Measurements from ENCODE around the gene EME1. TPM values are rescaled to one million over a fixed set of nuclear protein-coding genes. Genes with fewer than 3 reads are reported as not detected.

EME1 gene
- total and polyA plus RNA-seq, 2 experiments from 2014 or later: 14.4 to 15.9 TPM

DNA sequence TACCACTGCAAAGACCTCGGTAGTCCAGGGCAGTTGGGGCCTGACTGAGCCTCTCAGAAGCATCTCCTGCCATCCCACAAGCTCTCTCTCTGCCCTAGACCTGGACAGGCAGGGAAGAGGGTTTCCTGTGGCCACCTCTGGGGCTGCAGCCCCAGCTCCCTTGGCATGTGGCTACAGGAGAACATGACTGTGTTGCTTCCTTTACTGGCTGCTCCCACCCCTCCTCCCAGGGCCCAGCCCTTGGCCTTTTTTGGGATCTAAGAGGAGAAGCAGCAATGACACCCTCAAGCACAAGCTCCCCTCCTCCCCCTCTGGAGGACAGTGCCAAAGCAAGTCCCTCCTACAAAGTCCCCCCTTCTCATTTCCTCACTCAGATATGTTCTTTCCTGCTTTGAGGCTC lies 5.6 kb upstream of the EME1 start:
- Mint-ChIP-seq H3K4me3 (no peak overlapping the region), H3K4me1 (peaks cover 38% of the 10 kb centered on the region), H3K27me3 (ENCODE audit: insufficient read depth, low read depth, poor library complexity) (peaks cover 9% of the 10 kb centered on the region), H3K27ac (no peak overlapping the region), H3K36me3 (ENCODE audit: low read depth) (peaks cover 47% of the 10 kb centered on the region), H3K9me3 (no peaks in the 10 kb centered on the region; the same call in 2 of the 3 replicates)
- H3K27ac ChIP-seq (ENCODE audit: low read depth): no peak overlapping the region
- ATAC-seq (no peak), DNase-seq (ENCODE audit: low spot score) (no peak)
- H3F3A ChIP-seq (replicated peaks; ENCODE audit: low read depth): no peaks in the 10 kb centered on the region
- no peaks in the 10 kb centered on the region for H3K9me2 ChIP-seq (ENCODE audit: insufficient read depth)
- H3K27me3 ChIP-seq (ENCODE audit: insufficient read depth): no peaks in the 10 kb centered on the region
- no peak overlapping the region for H3K4me3 ChIP-seq
- H3K4me1 ChIP-seq (ENCODE audit: insufficient read depth): peaks cover 24% of the 10 kb centered on the region
- TF ChIP-seq, protein P1, sequence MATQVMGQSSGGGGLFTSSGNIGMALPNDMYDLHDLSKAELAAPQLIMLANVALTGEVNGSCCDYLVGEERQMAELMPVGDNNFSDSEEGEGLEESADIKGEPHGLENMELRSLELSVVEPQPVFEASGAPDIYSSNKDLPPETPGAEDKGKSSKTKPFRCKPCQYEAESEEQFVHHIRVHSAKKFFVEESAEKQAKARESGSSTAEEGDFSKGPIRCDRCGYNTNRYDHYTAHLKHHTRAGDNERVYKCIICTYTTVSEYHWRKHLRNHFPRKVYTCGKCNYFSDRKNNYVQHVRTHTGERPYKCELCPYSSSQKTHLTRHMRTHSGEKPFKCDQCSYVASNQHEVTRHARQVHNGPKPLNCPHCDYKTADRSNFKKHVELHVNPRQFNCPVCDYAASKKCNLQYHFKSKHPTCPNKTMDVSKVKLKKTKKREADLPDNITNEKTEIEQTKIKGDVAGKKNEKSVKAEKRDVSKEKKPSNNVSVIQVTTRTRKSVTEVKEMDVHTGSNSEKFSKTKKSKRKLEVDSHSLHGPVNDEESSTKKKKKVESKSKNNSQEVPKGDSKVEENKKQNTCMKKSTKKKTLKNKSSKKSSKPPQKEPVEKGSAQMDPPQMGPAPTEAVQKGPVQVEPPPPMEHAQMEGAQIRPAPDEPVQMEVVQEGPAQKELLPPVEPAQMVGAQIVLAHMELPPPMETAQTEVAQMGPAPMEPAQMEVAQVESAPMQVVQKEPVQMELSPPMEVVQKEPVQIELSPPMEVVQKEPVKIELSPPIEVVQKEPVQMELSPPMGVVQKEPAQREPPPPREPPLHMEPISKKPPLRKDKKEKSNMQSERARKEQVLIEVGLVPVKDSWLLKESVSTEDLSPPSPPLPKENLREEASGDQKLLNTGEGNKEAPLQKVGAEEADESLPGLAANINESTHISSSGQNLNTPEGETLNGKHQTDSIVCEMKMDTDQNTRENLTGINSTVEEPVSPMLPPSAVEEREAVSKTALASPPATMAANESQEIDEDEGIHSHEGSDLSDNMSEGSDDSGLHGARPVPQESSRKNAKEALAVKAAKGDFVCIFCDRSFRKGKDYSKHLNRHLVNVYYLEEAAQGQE (IDR thresholded peaks at IDR 0.05; ENCODE audit: unreplicated experiment): no peak
- no peak for TF ChIP-seq ZNF331 (CRISPR knock-in tag; IDR thresholded peaks at IDR 0.05; ENCODE audit: low read depth)
- no peak for TF ChIP-seq JUNB (IDR thresholded peaks at IDR 0.05; ENCODE audit: unreplicated experiment)
- TF ChIP-seq EZH2phosphoT487 (IDR thresholded peaks at IDR 0.05; ENCODE audit: unreplicated experiment): no peak
- TF ChIP-seq EZH2 (IDR thresholded peaks at IDR 0.05; ENCODE audit: low read depth, unreplicated experiment): no peak
- TF ChIP-seq NANOG (IDR thresholded peaks at IDR 0.05; ENCODE audit: borderline replicate concordance): no peak
- TF ChIP-seq, protein P2, sequence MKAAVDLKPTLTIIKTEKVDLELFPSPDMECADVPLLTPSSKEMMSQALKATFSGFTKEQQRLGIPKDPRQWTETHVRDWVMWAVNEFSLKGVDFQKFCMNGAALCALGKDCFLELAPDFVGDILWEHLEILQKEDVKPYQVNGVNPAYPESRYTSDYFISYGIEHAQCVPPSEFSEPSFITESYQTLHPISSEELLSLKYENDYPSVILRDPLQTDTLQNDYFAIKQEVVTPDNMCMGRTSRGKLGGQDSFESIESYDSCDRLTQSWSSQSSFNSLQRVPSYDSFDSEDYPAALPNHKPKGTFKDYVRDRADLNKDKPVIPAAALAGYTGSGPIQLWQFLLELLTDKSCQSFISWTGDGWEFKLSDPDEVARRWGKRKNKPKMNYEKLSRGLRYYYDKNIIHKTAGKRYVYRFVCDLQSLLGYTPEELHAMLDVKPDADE (IDR thresholded peaks at IDR 0.05): no peak
- TF ChIP-seq, protein P3, sequence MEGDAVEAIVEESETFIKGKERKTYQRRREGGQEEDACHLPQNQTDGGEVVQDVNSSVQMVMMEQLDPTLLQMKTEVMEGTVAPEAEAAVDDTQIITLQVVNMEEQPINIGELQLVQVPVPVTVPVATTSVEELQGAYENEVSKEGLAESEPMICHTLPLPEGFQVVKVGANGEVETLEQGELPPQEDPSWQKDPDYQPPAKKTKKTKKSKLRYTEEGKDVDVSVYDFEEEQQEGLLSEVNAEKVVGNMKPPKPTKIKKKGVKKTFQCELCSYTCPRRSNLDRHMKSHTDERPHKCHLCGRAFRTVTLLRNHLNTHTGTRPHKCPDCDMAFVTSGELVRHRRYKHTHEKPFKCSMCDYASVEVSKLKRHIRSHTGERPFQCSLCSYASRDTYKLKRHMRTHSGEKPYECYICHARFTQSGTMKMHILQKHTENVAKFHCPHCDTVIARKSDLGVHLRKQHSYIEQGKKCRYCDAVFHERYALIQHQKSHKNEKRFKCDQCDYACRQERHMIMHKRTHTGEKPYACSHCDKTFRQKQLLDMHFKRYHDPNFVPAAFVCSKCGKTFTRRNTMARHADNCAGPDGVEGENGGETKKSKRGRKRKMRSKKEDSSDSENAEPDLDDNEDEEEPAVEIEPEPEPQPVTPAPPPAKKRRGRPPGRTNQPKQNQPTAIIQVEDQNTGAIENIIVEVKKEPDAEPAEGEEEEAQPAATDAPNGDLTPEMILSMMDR (conservative IDR thresholded peaks at IDR 0.05; ENCODE audit: low read depth in 2 of 2): no peak
- TF ChIP-seq, protein P4, sequence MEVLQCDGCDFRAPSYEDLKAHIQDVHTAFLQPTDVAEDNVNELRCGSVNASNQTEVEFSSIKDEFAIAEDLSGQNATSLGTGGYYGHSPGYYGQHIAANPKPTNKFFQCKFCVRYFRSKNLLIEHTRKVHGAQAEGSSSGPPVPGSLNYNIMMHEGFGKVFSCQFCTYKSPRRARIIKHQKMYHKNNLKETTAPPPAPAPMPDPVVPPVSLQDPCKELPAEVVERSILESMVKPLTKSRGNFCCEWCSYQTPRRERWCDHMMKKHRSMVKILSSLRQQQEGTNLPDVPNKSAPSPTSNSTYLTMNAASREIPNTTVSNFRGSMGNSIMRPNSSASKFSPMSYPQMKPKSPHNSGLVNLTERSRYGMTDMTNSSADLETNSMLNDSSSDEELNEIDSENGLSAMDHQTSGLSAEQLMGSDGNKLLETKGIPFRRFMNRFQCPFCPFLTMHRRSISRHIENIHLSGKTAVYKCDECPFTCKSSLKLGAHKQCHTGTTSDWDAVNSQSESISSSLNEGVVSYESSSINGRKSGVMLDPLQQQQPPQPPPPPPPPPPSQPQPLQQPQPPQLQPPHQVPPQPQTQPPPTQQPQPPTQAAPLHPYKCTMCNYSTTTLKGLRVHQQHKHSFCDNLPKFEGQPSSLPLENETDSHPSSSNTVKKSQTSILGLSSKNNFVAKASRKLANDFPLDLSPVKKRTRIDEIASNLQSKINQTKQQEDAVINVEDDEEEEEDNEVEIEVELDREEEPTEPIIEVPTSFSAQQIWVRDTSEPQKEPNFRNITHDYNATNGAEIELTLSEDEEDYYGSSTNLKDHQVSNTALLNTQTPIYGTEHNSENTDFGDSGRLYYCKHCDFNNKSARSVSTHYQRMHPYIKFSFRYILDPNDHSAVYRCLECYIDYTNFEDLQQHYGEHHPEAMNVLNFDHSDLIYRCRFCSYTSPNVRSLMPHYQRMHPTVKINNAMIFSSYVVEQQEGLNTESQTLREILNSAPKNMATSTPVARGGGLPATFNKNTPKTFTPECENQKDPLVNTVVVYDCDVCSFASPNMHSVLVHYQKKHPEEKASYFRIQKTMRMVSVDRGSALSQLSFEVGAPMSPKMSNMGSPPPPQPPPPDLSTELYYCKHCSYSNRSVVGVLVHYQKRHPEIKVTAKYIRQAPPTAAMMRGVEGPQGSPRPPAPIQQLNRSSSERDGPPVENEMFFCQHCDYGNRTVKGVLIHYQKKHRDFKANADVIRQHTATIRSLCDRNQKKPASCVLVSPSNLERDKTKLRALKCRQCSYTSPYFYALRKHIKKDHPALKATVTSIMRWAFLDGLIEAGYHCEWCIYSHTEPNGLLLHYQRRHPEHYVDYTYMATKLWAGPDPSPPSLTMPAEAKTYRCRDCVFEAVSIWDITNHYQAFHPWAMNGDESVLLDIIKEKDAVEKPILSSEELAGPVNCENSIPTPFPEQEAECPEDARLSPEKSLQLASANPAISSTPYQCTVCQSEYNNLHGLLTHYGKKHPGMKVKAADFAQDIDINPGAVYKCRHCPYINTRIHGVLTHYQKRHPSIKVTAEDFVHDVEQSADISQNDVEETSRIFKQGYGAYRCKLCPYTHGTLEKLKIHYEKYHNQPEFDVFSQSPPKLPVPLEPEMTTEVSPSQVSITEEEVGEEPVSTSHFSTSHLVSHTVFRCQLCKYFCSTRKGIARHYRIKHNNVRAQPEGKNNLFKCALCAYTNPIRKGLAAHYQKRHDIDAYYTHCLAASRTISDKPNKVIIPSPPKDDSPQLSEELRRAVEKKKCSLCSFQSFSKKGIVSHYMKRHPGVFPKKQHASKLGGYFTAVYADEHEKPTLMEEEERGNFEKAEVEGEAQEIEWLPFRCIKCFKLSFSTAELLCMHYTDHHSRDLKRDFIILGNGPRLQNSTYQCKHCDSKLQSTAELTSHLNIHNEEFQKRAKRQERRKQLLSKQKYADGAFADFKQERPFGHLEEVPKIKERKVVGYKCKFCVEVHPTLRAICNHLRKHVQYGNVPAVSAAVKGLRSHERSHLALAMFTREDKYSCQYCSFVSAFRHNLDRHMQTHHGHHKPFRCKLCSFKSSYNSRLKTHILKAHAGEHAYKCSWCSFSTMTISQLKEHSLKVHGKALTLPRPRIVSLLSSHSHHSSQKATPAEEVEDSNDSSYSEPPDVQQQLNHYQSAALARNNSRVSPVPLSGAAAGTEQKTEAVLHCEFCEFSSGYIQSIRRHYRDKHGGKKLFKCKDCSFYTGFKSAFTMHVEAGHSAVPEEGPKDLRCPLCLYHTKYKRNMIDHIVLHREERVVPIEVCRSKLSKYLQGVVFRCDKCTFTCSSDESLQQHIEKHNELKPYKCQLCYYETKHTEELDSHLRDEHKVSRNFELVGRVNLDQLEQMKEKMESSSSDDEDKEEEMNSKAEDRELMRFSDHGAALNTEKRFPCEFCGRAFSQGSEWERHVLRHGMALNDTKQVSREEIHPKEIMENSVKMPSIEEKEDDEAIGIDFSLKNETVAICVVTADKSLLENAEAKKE (CRISPR knock-in tag; IDR thresholded peaks at IDR 0.05): no peak
- TF ChIP-seq POLR2AphosphoS5 (IDR thresholded peaks at IDR 0.05; ENCODE audit: low read depth): no peak
- TF ChIP-seq STAT1 (IDR thresholded peaks at IDR 0.05; ENCODE audit: unreplicated experiment): no peak
- no peak for TF ChIP-seq ZNF114 (CRISPR knock-in tag; IDR thresholded peaks at IDR 0.05)
- TF ChIP-seq CREB1 (CRISPR knock-in tag; IDR thresholded peaks at IDR 0.05; ENCODE audit: low read depth): no peak
- H3K36me3 ChIP-seq (ENCODE audit: insufficient read depth): peaks cover 22% of the 10 kb centered on the region; the same call in 1 of the 2 replicates
- peaks cover 17% of the 10 kb centered on the region for H3K79me2 ChIP-seq (replicated peaks; ENCODE audit: insufficient read depth)
- H2AFZ ChIP-seq: no peak overlapping the region
- no peak overlapping the region for H3K4me2 ChIP-seq
- H4K20me1 ChIP-seq (replicated peaks; ENCODE audit: insufficient read depth): peaks cover 9% of the 10 kb centered on the region
